SK-N-SH treated with all-trans-retinoic acid at 6 μM for 48 hours (cell line): ENCODE results near the gene CKAP2.

Source experiments
- ATAC-seq: fragments of 200-7000 bp; cut with Tn5 transposase; 3 replicates; pipeline ENCODE4 v1.9.1; 2020; ENCODE audit warnings: mild to moderate bottlenecking, moderate library complexity
- ARNTL ChIP-seq: fragments of 450-650 bp; formaldehyde crosslinking; IDR thresholded peaks from 2 replicates; pipeline ENCODE4 v1.5.0; 2020; ENCODE audit warnings: low read depth, mild to moderate bottlenecking, moderate library complexity, borderline replicate concordance
- BACH2 ChIP-seq: fragments of 250-450 bp; sonication (Bioruptor Pico); IDR thresholded peaks from 2 replicates; pipeline ENCODE4 v1.9.0; 2021; ENCODE audit warnings: mild to moderate bottlenecking, borderline replicate concordance
- CREB5 ChIP-seq: fragments of 250-450 bp; sonication (Bioruptor Pico); IDR thresholded peaks from 2 replicates; pipeline ENCODE4 v1.5.1; 2020; ENCODE audit warnings: low read depth, mild to moderate bottlenecking, moderate library complexity
- CSDC2 ChIP-seq: fragments of 250-450 bp; sonication (Bioruptor Pico); IDR thresholded peaks from 2 replicates; pipeline ENCODE4 v1.5.0; 2020; ENCODE audit warnings: mild to moderate bottlenecking, moderate library complexity
- CSRNP3 ChIP-seq: fragments of 250-450 bp; sonication (Bioruptor Pico); IDR thresholded peaks from 2 replicates; pipeline ENCODE4 v1.5.1; 2021; ENCODE audit warnings: mild to moderate bottlenecking, moderate library complexity
- ESRRG ChIP-seq: fragments of 250-450 bp; sonication (Bioruptor Pico); IDR thresholded peaks from 2 replicates; pipeline ENCODE4 v1.6.1; 2021; ENCODE audit warnings: mild to moderate bottlenecking
- ISL1 ChIP-seq: fragments of 250-450 bp; sonication (Bioruptor Pico); IDR thresholded peaks from 2 replicates; pipeline ENCODE4 v2.1.2; 2022; ENCODE audit warnings: mild to moderate bottlenecking, moderate library complexity
- OSR1 ChIP-seq: fragments of 250-450 bp; sonication (Bioruptor Pico); IDR thresholded peaks from 2 replicates; pipeline ENCODE4 v1.8.0; 2022; ENCODE audit warnings: moderate library complexity, mild to moderate bottlenecking, inconsistent platforms
- PATZ1 ChIP-seq: fragments of 250-450 bp; sonication (Bioruptor Pico); IDR thresholded peaks from 2 replicates; pipeline ENCODE4 v1.8.0; 2020; ENCODE audit warnings: mild to moderate bottlenecking, moderate library complexity, borderline replicate concordance
- PPARA ChIP-seq: fragments of 250-450 bp; sonication (Bioruptor Pico); IDR thresholded peaks from 2 replicates; pipeline ENCODE4 v1.5.0; 2020; ENCODE audit warnings: mild to moderate bottlenecking, borderline replicate concordance
- RARB ChIP-seq: fragments of 250-450 bp; sonication (Bioruptor Pico); IDR thresholded peaks from 2 replicates; pipeline ENCODE4 v1.8.0; 2021; ENCODE audit warnings: mild to moderate bottlenecking, moderate library complexity
- SNAI2 ChIP-seq: fragments of 250-450 bp; sonication (Bioruptor Pico); IDR thresholded peaks from 2 replicates; pipeline ENCODE4 v1.5.0; 2020; ENCODE audit warnings: mild to moderate bottlenecking, moderate library complexity
- TCF4 ChIP-seq: fragments of 250-450 bp; sonication (Bioruptor Pico); IDR thresholded peaks from 2 replicates; pipeline ENCODE4 v1.8.0; 2021; ENCODE audit warnings: mild to moderate bottlenecking, moderate library complexity, borderline replicate concordance
- TOX ChIP-seq: fragments of 250-450 bp; sonication (Bioruptor Pico); IDR thresholded peaks from 2 replicates; pipeline ENCODE4 v1.8.0; 2021; ENCODE audit warnings: mild to moderate bottlenecking, moderate library complexity, borderline replicate concordance
- ZC3H10 ChIP-seq: fragments of 250-450 bp; sonication (Bioruptor Pico); IDR thresholded peaks from 2 replicates; pipeline ENCODE4 v1.5.1; 2021; ENCODE audit warnings: mild to moderate bottlenecking, moderate library complexity
- ZNF565 ChIP-seq: fragments of 450-650 bp; formaldehyde crosslinking; conservative IDR thresholded peaks from 2 replicates; pipeline ENCODE4 v1.5.0; 2020; ENCODE audit warnings: low read depth, mild to moderate bottlenecking, moderate library complexity
- ZNF70 ChIP-seq: fragments of 450-650 bp; formaldehyde crosslinking; IDR thresholded peaks from 2 replicates; pipeline ENCODE4 v1.5.0; 2020; ENCODE audit warnings: mild to moderate bottlenecking, moderate library complexity
- TF ChIP-seq, protein P1 (sequence below): fragments of 250-450 bp; sonication (Bioruptor Pico); IDR thresholded peaks from 2 replicates; pipeline ENCODE4 v1.5.0; 2020; ENCODE audit warnings: mild to moderate bottlenecking, moderate library complexity

The CKAP2 gene

GRCh38 chr13:52449331-52450011, 5.8 kb upstream of the CKAP2 start:
- TF ChIP-seq RARB (CRISPR knock-in tag) (no peak), BACH2 (no peak), ARNTL (CRISPR knock-in tag) (no peak), TCF4 (CRISPR knock-in tag) (no peak), OSR1 (CRISPR knock-in tag) (no peak), ZNF70 (CRISPR knock-in tag) (no peak), SNAI2 (CRISPR knock-in tag) (no peak), PPARA (CRISPR knock-in tag) (no peak), ZC3H10 (CRISPR knock-in tag) (no peak), TOX (CRISPR knock-in tag) (no peak), CSDC2 (CRISPR knock-in tag) (no peak), PATZ1 (no peak), ESRRG (CRISPR knock-in tag) (no peak)
- TF ChIP-seq, protein P1, sequence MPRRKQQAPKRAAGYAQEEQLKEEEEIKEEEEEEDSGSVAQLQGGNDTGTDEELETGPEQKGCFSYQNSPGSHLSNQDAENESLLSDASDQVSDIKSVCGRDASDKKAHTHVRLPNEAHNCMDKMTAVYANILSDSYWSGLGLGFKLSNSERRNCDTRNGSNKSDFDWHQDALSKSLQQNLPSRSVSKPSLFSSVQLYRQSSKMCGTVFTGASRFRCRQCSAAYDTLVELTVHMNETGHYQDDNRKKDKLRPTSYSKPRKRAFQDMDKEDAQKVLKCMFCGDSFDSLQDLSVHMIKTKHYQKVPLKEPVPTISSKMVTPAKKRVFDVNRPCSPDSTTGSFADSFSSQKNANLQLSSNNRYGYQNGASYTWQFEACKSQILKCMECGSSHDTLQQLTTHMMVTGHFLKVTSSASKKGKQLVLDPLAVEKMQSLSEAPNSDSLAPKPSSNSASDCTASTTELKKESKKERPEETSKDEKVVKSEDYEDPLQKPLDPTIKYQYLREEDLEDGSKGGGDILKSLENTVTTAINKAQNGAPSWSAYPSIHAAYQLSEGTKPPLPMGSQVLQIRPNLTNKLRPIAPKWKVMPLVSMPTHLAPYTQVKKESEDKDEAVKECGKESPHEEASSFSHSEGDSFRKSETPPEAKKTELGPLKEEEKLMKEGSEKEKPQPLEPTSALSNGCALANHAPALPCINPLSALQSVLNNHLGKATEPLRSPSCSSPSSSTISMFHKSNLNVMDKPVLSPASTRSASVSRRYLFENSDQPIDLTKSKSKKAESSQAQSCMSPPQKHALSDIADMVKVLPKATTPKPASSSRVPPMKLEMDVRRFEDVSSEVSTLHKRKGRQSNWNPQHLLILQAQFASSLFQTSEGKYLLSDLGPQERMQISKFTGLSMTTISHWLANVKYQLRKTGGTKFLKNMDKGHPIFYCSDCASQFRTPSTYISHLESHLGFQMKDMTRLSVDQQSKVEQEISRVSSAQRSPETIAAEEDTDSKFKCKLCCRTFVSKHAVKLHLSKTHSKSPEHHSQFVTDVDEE: no peak
- no peak for ATAC-seq

DNA sequence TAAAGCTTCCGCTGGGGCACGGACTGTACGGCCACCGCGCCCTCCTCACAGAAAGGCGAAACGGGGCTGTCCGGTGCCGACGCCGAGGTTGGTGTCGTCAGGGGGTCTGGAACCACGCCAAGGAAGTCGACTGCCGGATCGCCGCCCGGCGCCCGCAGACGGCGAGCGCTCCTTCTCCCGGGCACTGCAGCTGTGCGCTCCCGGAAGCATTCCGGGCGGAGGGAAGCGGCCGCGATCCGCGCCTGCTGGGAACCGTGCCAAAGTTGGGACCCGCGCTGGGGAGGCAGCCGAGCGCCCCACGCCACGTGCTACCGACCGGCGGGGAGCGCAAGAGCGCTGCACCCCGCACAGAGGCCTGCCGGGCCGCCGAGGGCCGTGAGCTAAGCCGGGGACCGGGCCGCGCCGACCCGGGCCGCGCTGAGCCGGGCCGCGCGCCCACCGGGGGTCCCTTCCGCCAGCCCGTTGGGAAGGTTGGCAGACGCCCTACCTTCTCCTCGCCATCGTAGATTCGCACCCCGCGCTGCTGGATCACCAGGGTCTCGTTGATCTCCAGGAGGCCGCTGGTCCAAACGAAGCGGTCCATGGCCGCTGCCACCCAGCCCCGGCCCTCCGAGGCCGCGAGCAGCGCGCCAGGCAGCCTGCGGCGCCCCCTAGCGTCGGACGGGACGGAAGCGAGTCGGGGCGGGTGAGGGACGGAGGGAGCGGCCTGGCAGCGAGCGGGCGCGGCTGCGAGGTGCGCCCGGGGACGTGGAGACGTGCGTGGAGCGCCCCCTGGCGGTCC, 5.1 kb upstream of the CKAP2 start, which contains the start of gene VPS36:
VPS36 (minus strand) TSS at position 623 of the 781 bp plus-strand sequence; CDS start at position 583, 40 bp downstream.
- TF ChIP-seq TCF4 (CRISPR knock-in tag) (no peak), ESRRG (CRISPR knock-in tag) (no peak), ISL1 (CRISPR knock-in tag) (no peak), CSDC2 (CRISPR knock-in tag) (no peak), ZNF565 (CRISPR knock-in tag) (no peak)
- TF ChIP-seq, protein P1: 0 out of 2 replicates have a peak, but pooled peaks have one; percentile 23
- ATAC-seq: peak; percentile 80

GRCh38 chr13:52450793-52451116, 4.5 kb upstream of the CKAP2 start:
- TF ChIP-seq ZNF70 (CRISPR knock-in tag) (no peak), ISL1 (CRISPR knock-in tag) (no peak), RARB (CRISPR knock-in tag) (no peak), SNAI2 (CRISPR knock-in tag) (no peak), CSDC2 (CRISPR knock-in tag) (no peak), ESRRG (CRISPR knock-in tag) (no peak), CREB5 (CRISPR knock-in tag) (no peak), CSRNP3 (CRISPR knock-in tag) (no peak), PPARA (CRISPR knock-in tag) (no peak), PATZ1 (no peak), TOX (CRISPR knock-in tag) (no peak)
- TF ChIP-seq, protein P1: no peak
- no peak for ATAC-seq
